Peyer's patch (tissue), 4 donors: ENCODE data around the gene MTFP1. TPM values are rescaled to one million over a fixed set of nuclear protein-coding genes. Genes with fewer than 3 reads are reported as not detected.

Source experiments
- DNase-seq, 3 donors: peaks; one replicate each; pipeline ENCODE4 v3.0.0-alpha.2; 2017 to 2019
- H3K27ac ChIP-seq, 4 donors: fragments of 200-600 bp; sonication (generic); one replicate each; pipeline ENCODE4 v1.5.1; 2016 to 2019
- H3K27me3 ChIP-seq, 2 donors: fragments of 200-600 bp; sonication (generic); one replicate each; pipeline ENCODE4 v1.5.1; 2019
- H3K36me3 ChIP-seq, 3 donors: fragments of 200-600 bp; sonication (generic); one replicate each; pipeline ENCODE4 v1.5.1; 2016 to 2019
- H3K4me1 ChIP-seq, 4 donors: fragments of 200-600 bp; sonication (generic); one replicate each; pipeline ENCODE4 v1.5.1; 2016 to 2019
- H3K4me3 ChIP-seq, 4 donors: fragments of 200-600 bp; sonication (generic); 1 replicate in 3 of 4; 2 replicates in 1 of 4; pipeline ENCODE4 v1.5.1; 2016 to 2019; ENCODE audit warnings: mild to moderate bottlenecking in 1 of 4
- H3K9me3 ChIP-seq, 4 donors: fragments of 200-600 bp; sonication (generic); one replicate each; pipeline ENCODE4 v1.5.1; 2016 to 2019; ENCODE audit warnings: mild to moderate bottlenecking in 1 of 4
- POLR2A ChIP-seq, 2 donors: fragments of 450-650 bp; IDR thresholded peaks; one replicate each; pipeline ENCODE4 v1.5.1; 2017; ENCODE audit warnings: antibody characterized with exemption in 2 of 2, mild to moderate bottlenecking in 2 of 2, moderate library complexity in 2 of 2
- total RNA-seq, 4 donors: library from RNA; depleted of rRNA; stranded (reverse); fragments of >200 nt; gene quantifications; one replicate each; pipeline ENCODE4 v1.1.0, GENCODE V29; 2016
- TF ChIP-seq, protein P1 (sequence below), 6 experiments: fragments of 450-650 bp in 4 of 6; fragments of 200-600 bp in 2 of 6; sonication (generic) in 1 of 6; IDR thresholded peaks; one replicate each; pipeline ENCODE4 v1.5.1; 2017 to 2019; ENCODE audit warnings: antibody characterized with exemption in 6 of 6, mild to moderate bottlenecking in 3 of 6, moderate library complexity in 1 of 6

The MTFP1 gene
- total RNA-seq, 4 donors from 2014 or later: 12.4 to 24.7 (median 19.2) TPM

- H3K4me1 ChIP-seq: peaks cover 5 to 71% (median 18%) of the 10 kb centered on the region in 4 donors
- H3K36me3 ChIP-seq: peaks cover 0 to 38% (median 0%) of the 10 kb centered on the region in 3 donors
- H3K9me3 ChIP-seq: no peaks in the 10 kb centered on the region
- peak overlapping the region in 3 of 4 donors; percentile 93 to 99 (median 98) for H3K27ac ChIP-seq
- no peak overlapping the region for H3K4me3 ChIP-seq
- no peak for DNase-seq
- no peaks in the 10 kb centered on the region for H3K27me3 ChIP-seq
- TF ChIP-seq POLR2A (IDR thresholded peaks at IDR 0.05): no peak
- TF ChIP-seq, protein P1, sequence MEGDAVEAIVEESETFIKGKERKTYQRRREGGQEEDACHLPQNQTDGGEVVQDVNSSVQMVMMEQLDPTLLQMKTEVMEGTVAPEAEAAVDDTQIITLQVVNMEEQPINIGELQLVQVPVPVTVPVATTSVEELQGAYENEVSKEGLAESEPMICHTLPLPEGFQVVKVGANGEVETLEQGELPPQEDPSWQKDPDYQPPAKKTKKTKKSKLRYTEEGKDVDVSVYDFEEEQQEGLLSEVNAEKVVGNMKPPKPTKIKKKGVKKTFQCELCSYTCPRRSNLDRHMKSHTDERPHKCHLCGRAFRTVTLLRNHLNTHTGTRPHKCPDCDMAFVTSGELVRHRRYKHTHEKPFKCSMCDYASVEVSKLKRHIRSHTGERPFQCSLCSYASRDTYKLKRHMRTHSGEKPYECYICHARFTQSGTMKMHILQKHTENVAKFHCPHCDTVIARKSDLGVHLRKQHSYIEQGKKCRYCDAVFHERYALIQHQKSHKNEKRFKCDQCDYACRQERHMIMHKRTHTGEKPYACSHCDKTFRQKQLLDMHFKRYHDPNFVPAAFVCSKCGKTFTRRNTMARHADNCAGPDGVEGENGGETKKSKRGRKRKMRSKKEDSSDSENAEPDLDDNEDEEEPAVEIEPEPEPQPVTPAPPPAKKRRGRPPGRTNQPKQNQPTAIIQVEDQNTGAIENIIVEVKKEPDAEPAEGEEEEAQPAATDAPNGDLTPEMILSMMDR (IDR thresholded peaks at IDR 0.05): no peak
These were observed 5.0 kb upstream of the MTFP1 start for GRCh38 chr22:30420347-30421125.

- Histone ChIP-seq H3K9me3 (no peaks in the 10 kb centered on the region), H3K27me3 (no peaks in the 10 kb centered on the region), H3K4me3 (peak overlapping the region in 2 of 4 donors; percentile 64 to 68), H3K36me3 (peaks cover 0 to 24% (median 0%) of the 10 kb centered on the region in 3 donors), H3K27ac (peak overlapping the region; percentile 86 to 99 (median 96)), H3K4me1 (peaks cover 5 to 57% (median 18%) of the 10 kb centered on the region in 4 donors)
- no peak for DNase-seq
- TF ChIP-seq, protein P1 (IDR thresholded peaks at IDR 0.05): no peak
- TF ChIP-seq POLR2A (IDR thresholded peaks at IDR 0.05): peak; percentile 37 to 71
These were observed 3.7 kb upstream of the MTFP1 start for GRCh38 chr22:30421695-30422480.

DNA sequence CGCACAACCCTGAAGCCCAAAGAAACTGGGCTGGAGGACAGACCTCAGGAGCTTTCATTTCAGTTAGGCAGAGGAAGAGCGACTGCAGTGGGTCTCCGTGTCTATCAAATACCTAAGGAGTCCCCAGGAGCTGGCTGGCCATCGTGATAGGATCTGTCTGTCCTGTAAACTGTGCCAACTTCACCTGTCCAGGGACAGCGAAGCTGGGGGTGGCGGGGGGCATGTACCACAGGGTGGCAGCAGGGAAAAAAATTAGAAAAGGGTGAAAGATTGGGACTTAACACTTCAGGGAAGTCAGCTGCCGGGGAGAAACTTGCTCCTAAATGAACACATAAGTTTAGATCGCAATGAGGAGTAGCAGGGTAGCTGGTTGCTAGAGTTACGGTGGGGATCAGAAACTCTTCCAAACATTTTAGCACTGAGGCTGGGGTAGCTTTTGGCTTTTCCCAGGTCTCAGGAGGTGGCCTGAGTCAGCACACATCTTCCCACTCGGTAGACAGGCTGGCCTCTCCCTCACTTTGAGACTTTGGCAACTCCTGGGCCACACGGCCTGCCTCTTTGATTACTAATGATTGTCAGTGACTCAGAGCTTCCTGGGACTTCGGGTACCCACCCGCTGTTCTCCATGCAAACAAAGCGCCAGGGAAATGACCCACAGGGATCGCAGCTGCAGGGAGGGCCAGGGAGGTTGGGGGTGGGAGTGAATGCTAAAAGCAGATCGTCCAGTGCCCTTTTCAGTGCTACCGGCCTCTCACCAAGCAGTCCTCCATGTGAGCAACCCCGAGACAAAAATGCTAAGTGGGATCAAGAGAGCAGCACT is 2.9 kb upstream of the MTFP1 start:
- DNase-seq: peak; percentile 28 to 90 (median 84)
- H3K27me3 ChIP-seq: no peaks in the 10 kb centered on the region
- H3K4me3 ChIP-seq: peak overlapping the region; percentile 62 to 68 (median 64)
- no peaks in the 10 kb centered on the region for H3K9me3 ChIP-seq
- H3K4me1 ChIP-seq: peaks cover 5 to 52% (median 18%) of the 10 kb centered on the region in 4 donors
- H3K27ac ChIP-seq: peak overlapping the region; percentile 86 to 99 (median 96)
- peak; percentile 61 to 91 for TF ChIP-seq POLR2A (IDR thresholded peaks at IDR 0.05)
- TF ChIP-seq, protein P1 (IDR thresholded peaks at IDR 0.05): no peak
- H3K36me3 ChIP-seq: peaks cover 0 to 17% (median 0%) of the 10 kb centered on the region in 3 donors

DNA sequence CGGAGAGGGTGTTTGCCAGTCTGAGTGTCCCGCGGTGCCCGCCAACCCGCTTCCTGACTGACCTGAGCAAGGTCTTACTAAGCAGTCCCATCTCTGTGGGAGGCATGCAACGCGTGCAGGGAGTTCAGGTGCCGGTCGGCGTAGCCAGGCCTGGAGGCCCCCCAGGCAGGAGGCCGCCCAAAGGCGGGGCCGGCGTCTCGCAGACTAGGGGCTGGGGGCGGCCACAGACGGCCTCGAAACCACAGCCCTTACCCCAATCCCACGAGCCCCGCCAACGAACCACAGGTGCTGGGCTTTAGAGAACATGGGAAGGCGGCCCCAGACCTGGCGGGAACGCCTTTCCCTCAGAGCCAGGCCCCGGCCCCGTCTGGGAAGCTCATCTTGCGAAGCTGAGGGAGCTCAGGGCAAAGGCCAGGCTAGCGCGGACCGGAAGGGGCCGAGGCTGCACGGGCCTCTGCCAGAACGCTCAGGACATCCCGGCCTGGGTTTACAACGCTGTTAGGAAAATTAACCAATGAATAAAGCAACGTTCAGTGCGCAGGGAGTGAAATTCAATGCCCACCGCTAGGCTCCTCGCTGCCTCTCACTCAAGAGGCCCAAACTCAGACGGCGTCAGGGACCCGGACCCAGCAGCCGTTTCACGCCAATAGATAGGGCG is 2.1 kb upstream of the MTFP1 start:
- H3K36me3 ChIP-seq: peaks cover 0 to 11% (median 0%) of the 10 kb centered on the region in 3 donors
- no peaks in the 10 kb centered on the region for H3K9me3 ChIP-seq
- H3K4me1 ChIP-seq: peaks cover 5 to 44% (median 18%) of the 10 kb centered on the region in 4 donors
- peak overlapping the region; percentile 62 to 68 (median 64) for H3K4me3 ChIP-seq
- TF ChIP-seq POLR2A (IDR thresholded peaks at IDR 0.05): peak; percentile 85 to 87
- TF ChIP-seq, protein P1 (IDR thresholded peaks at IDR 0.05): peak in 1 of 6 experiments; percentile 8
- DNase-seq: peak; percentile 32 to 92 (median 70)
- peak overlapping the region; percentile 86 to 99 (median 96) for H3K27ac ChIP-seq
- no peaks in the 10 kb centered on the region for H3K27me3 ChIP-seq
